Measurements from ENCODE around the gene RPP21. TPM values are rescaled to one million over a fixed set of nuclear protein-coding genes. Genes with fewer than 3 reads are reported as not detected.

Gene RPP21
- 100 to 1,000 TPM in 1 of 4 donors, 10 to 100 TPM in 3; 71.4 to 106 (median 91.1) TPM for total RNA-seq

GRCh38 chr6:30344868-30345671 lies at the start of gene RPP21:
RPP21 (plus strand) TSS chr6:30345156; CDS start chr6:30345172, 16 bp downstream.
- peak; percentile 86 to 91 for DNase-seq (ENCODE audit: low spot score in 2 of 2)
- Histone ChIP-seq H3K4me1 (peaks cover 12% of the 10 kb centered on the region), H3K9me3 (no peaks in the 10 kb centered on the region), H3K27me3 (no peaks in the 10 kb centered on the region), H3K36me3 (peaks cover 34% of the 10 kb centered on the region), H3K27ac (peak within 1 kb of the TSS; percentile 77), H3K4me3 (peak within 1 kb of the TSS; percentile 63)
- 4% methylated on average over 33 of the region's 64 CpGs for WGBS
- TF ChIP-seq POLR2A (IDR thresholded peaks at IDR 0.05) (peak; percentile 46 to 58), CTCF (IDR thresholded peaks at IDR 0.05) (no peak), EP300 (IDR thresholded peaks at IDR 0.05) (no peak), POLR2AphosphoS5 (IDR thresholded peaks at IDR 0.05) (peak in 2 of 3 donors; percentile 53 to 59)

DNA sequence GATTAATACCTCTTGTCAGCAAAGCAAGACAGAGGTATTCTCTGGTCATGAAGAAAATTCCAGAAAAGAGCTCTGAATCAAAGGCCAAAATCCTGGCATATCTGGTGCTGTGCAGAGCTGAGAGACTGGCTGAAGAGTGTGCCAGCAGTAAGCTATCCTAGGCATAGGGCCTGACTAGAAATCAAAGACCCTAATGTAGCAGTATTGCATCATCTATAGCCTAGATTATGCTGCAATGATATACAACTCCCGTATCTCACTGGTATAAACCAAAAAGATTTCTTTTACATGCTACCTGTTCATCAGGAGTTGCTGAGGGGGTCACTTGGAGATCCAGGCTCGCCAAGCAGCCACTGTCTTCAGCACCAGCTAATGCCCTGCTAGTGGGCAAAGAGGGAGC lies 49.1 kb upstream of the RPP21 start:
- DNase-seq (ENCODE audit: low spot score in 2 of 2): no peak
- WGBS: 92% methylated on average over 2 of the region's 2 CpGs
- H3K27ac ChIP-seq: no peak overlapping the region
- H3K9me3 ChIP-seq: no peaks in the 10 kb centered on the region
- TF ChIP-seq EP300 (IDR thresholded peaks at IDR 0.05): no peak
- TF ChIP-seq POLR2AphosphoS5 (IDR thresholded peaks at IDR 0.05): no peak
- TF ChIP-seq CTCF (IDR thresholded peaks at IDR 0.05): no peak
- TF ChIP-seq POLR2A (IDR thresholded peaks at IDR 0.05): no peak
- peaks cover 41% of the 10 kb centered on the region for H3K36me3 ChIP-seq
- H3K4me3 ChIP-seq: no peak overlapping the region
- no peaks in the 10 kb centered on the region for H3K4me1 ChIP-seq
- H3K27me3 ChIP-seq: no peaks in the 10 kb centered on the region

GRCh38 chr6:30304002-30304401 lies 41.0 kb upstream of the RPP21 start:
- 99% methylated on average over 2 of the region's 2 CpGs for WGBS
- peaks cover 26% of the 10 kb centered on the region for H3K36me3 ChIP-seq
- no peak for TF ChIP-seq CTCF (IDR thresholded peaks at IDR 0.05)
- TF ChIP-seq POLR2AphosphoS5 (IDR thresholded peaks at IDR 0.05): no peak
- no peak for TF ChIP-seq POLR2A (IDR thresholded peaks at IDR 0.05)
- TF ChIP-seq EP300 (IDR thresholded peaks at IDR 0.05): no peak

DNA sequence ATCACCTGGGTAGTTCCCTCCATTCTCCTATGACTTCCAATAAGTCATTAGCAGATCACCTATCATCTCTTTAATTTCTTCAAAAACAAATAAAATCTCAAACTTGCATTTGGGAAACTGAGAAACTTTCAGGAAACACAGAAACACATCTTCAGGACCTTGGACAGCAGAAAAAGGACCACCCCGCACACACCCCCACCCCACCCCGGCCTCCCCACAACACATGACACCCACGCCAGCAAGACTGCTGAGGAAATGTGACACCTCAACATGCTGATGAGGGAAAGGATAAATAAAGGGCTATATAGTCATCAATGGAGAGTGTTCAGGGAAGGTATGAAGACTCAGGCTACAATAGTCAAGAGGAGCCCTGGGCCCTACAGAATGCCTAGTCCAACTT lies 33.9 kb upstream of the RPP21 start:
- Histone ChIP-seq H3K9me3 (no peaks in the 10 kb centered on the region), H3K4me3 (no peak overlapping the region), H3K27ac (no peak overlapping the region), H3K36me3 (peaks cover 16% of the 10 kb centered on the region), H3K4me1 (no peaks in the 10 kb centered on the region), H3K27me3 (no peaks in the 10 kb centered on the region)
- DNase-seq (ENCODE audit: low spot score in 2 of 2): no peak
- 82% methylated on average over 3 of the region's 3 CpGs for WGBS
- TF ChIP-seq EP300 (IDR thresholded peaks at IDR 0.05) (no peak), POLR2AphosphoS5 (IDR thresholded peaks at IDR 0.05) (no peak), CTCF (IDR thresholded peaks at IDR 0.05) (no peak), POLR2A (IDR thresholded peaks at IDR 0.05) (no peak)

More at GRCh38 chr6:30304002-30304401, 41.0 kb upstream of the RPP21 start:
- no peaks in the 10 kb centered on the region for H3K4me1 ChIP-seq
- no peak overlapping the region for H3K4me3 ChIP-seq
- no peaks in the 10 kb centered on the region for H3K27me3 ChIP-seq
- DNase-seq (ENCODE audit: low spot score in 2 of 2): no peak
- H3K9me3 ChIP-seq: no peaks in the 10 kb centered on the region
- H3K27ac ChIP-seq: no peak overlapping the region

DNA sequence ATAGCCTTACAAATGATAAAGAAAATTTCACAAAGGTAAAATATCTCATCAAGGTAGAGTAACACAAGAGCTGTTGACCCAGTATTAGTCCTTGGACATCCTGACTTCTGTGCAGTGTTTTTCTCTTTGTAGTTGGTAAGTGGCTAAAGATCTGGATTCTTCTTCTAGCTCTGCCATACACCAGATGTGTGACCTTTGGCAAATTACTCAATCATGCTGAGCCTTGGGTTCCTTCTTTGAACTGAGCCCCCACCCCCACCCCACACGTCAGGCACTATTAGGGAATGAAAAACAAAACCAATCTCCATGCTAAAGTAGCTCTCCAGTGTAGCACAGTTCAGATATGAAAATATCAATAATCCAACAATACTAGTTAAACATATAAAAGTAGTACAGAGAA lies 33.3 kb upstream of the RPP21 start:
- Histone ChIP-seq H3K27ac (no peak overlapping the region), H3K9me3 (no peaks in the 10 kb centered on the region), H3K4me1 (no peaks in the 10 kb centered on the region), H3K36me3 (peaks cover 12% of the 10 kb centered on the region), H3K27me3 (no peaks in the 10 kb centered on the region), H3K4me3 (no peak overlapping the region)
- no peak for DNase-seq (ENCODE audit: low spot score in 2 of 2)
- 80% methylated on average over 1 of the region's 1 CpG for WGBS
- TF ChIP-seq EP300 (IDR thresholded peaks at IDR 0.05) (no peak), POLR2A (IDR thresholded peaks at IDR 0.05) (no peak), CTCF (IDR thresholded peaks at IDR 0.05) (no peak), POLR2AphosphoS5 (IDR thresholded peaks at IDR 0.05) (no peak)
